C4-2B (cell line): ENCODE data around the gene PON3.

Experiments used
- CTCF ChIP-seq: fragments of 450-650 bp; conservative IDR thresholded peaks from 2 replicates; pipeline ENCODE4 v1.5.1; 2017; ENCODE audit warnings: mild to moderate bottlenecking
- ZFX ChIP-seq: fragments of 450-650 bp; IDR thresholded peaks from 2 replicates; pipeline ENCODE4 v1.6.1; 2017

GRCh38 chr7:95324431-95324830 is 71.7 kb downstream of the PON3 start, which contains the start of gene PON1:
- TF ChIP-seq CTCF, result no peak
- no peak for TF ChIP-seq ZFX
